ENCODE measurements around the gene PAPOLB. TPM values are rescaled to one million over a fixed set of nuclear protein-coding genes. Genes with fewer than 3 reads are reported as not detected.
A peak's percentile ranks its signal among the peaks of the same experiment; 100 is the strongest.

PAPOLB gene
- polyA plus RNA-seq, 3 donors, result not detected

- Mint-ChIP-seq H3K27me3 (ENCODE audit: low read depth in 3 of 3) (peaks cover 26 to 35% (median 28%) of the 10 kb centered on the region in 3 donors), H3K27ac (no peak overlapping the region), H3K4me1 (peaks cover 5% of the 10 kb centered on the region), H3K4me3 (peak overlapping the region; percentile 48 to 77), H3K9me3 (peaks cover 9 to 31% (median 26%) of the 10 kb centered on the region in 7 donors), H3K36me3 (no peaks in the 10 kb centered on the region)
- no peak for DNase-seq
- Histone ChIP-seq H3K27ac (ENCODE audit: low read depth in 1 of 2, low read length in 2 of 2) (no peak overlapping the region), H4K20me1 (ENCODE audit: insufficient read depth, low read length) (no peaks in the 10 kb centered on the region), H3K79me2 (ENCODE audit: insufficient read depth, low read length) (no peaks in the 10 kb centered on the region), H3K9ac (ENCODE audit: insufficient read depth, low read length, poor library complexity, severe bottlenecking) (no peak overlapping the region), H3K4me1 (ENCODE audit: control insufficient read depth in 1 of 2, insufficient read depth in 2 of 2, low read length in 2 of 2) (peaks cover 0 to 5% of the 10 kb centered on the region in 2 donors), H3K27me3 (ENCODE audit: control insufficient read depth in 2 of 2, insufficient read depth in 2 of 2, low read length in 2 of 2) (peaks cover 33 to 36% of the 10 kb centered on the region in 2 donors), H3K4me2 (replicated peaks; ENCODE audit: extremely low read depth, low read length, poor library complexity, severe bottlenecking) (peak overlapping the region; percentile 41), H3K9me3 (replicated peaks in 1 of 2; ENCODE audit: control insufficient read depth in 1 of 2, insufficient read depth in 1 of 2, low read length in 2 of 2) (peaks cover 15 to 27% of the 10 kb centered on the region in 2 donors), H3K36me3 (replicated peaks in 1 of 2; ENCODE audit: control insufficient read depth in 1 of 2, insufficient read depth in 2 of 2, low read length in 2 of 2) (no peaks in the 10 kb centered on the region), H3K4me3 (replicated peaks in 1 of 3; ENCODE audit: low read depth in 2 of 3, low read length in 3 of 3) (peak overlapping the region in 1 of 3 experiments; percentile 54), H2AFZ (ENCODE audit: insufficient read depth, low read depth, low read length, poor library complexity, severe bottlenecking) (peak overlapping the region; percentile 55)
- TF ChIP-seq CTCF (IDR thresholded peaks at IDR 0.05), result no peak
- 74% methylated on average over 8 of the region's 11 CpGs for WGBS (ENCODE audit: insufficient coverage)
- intact Hi-C loops (cut with micrococcal nuclease), result no loop called here
These were observed 603 bp downstream of the PAPOLB start for GRCh38 chr7:4861227-4861626.

GRCh38 chr7:4857189-4857588, 4.6 kb downstream of the PAPOLB start:
- Mint-ChIP-seq H3K36me3 (no peaks in the 10 kb centered on the region), H3K27ac (no peak overlapping the region), H3K27me3 (ENCODE audit: low read depth in 3 of 3) (peaks cover 16 to 21% (median 17%) of the 10 kb centered on the region in 3 donors), H3K4me1 (peaks cover 5% of the 10 kb centered on the region), H3K9me3 (peaks cover 5 to 19% (median 12%) of the 10 kb centered on the region in 7 donors), H3K4me3 (no peak overlapping the region)
- intact Hi-C loops (cut with micrococcal nuclease), result no loop called here
- DNase-seq, result no peak
- H4K20me1 ChIP-seq (ENCODE audit: insufficient read depth, low read length), result no peaks in the 10 kb centered on the region
- peaks cover 17 to 18% of the 10 kb centered on the region in 2 donors for H3K27me3 ChIP-seq (ENCODE audit: control insufficient read depth in 2 of 2, insufficient read depth in 2 of 2, low read length in 2 of 2)
- TF ChIP-seq CTCF (IDR thresholded peaks at IDR 0.05), result no peak
- no CpG with 5 or more reads among the region's 3 CpGs for WGBS (ENCODE audit: insufficient coverage)
- no peak overlapping the region for H3K4me3 ChIP-seq (replicated peaks in 1 of 3; ENCODE audit: low read depth in 2 of 3, low read length in 3 of 3)
- peaks cover 0 to 5% of the 10 kb centered on the region in 2 donors for H3K4me1 ChIP-seq (ENCODE audit: control insufficient read depth in 1 of 2, insufficient read depth in 2 of 2, low read length in 2 of 2)
- H3K9ac ChIP-seq (ENCODE audit: insufficient read depth, low read length, poor library complexity, severe bottlenecking), result no peak overlapping the region
- no peak overlapping the region for H3K27ac ChIP-seq (ENCODE audit: low read depth in 1 of 2, low read length in 2 of 2)
- H2AFZ ChIP-seq (ENCODE audit: insufficient read depth, low read depth, low read length, poor library complexity, severe bottlenecking), result no peak overlapping the region
- H3K9me3 ChIP-seq (replicated peaks in 1 of 2; ENCODE audit: control insufficient read depth in 1 of 2, insufficient read depth in 1 of 2, low read length in 2 of 2), result peaks cover 9 to 11% of the 10 kb centered on the region in 2 donors
- no peaks in the 10 kb centered on the region for H3K79me2 ChIP-seq (ENCODE audit: insufficient read depth, low read length)
- no peaks in the 10 kb centered on the region for H3K36me3 ChIP-seq (replicated peaks in 1 of 2; ENCODE audit: control insufficient read depth in 1 of 2, insufficient read depth in 2 of 2, low read length in 2 of 2)
- no peak overlapping the region for H3K4me2 ChIP-seq (replicated peaks; ENCODE audit: extremely low read depth, low read length, poor library complexity, severe bottlenecking)
